ENCODE measurements around the gene S100A7.

S100A7 gene

GRCh38 chr1:153493343-153493960 is 33.0 kb upstream of the S100A7 start:
- TF ChIP-seq ELF4 (IDR thresholded peaks at IDR 0.05) (no peak), FOXM1 (IDR thresholded peaks at IDR 0.05; ENCODE audit: borderline replicate concordance) (no peak), HDGF (IDR thresholded peaks at IDR 0.05; ENCODE audit: borderline replicate concordance) (no peak), FOXA1 (IDR thresholded peaks at IDR 0.05) (no peak), FOXK2 (IDR thresholded peaks at IDR 0.05) (no peak), LEF1 (IDR thresholded peaks at IDR 0.05; ENCODE audit: borderline replicate concordance) (no peak), ZNF384 (IDR thresholded peaks at IDR 0.05) (no peak), CTBP1 (IDR thresholded peaks at IDR 0.05; ENCODE audit: borderline replicate concordance) (no peak), NFRKB (IDR thresholded peaks at IDR 0.05) (no peak), SP1 (IDR thresholded peaks at IDR 0.05) (no peak), BHLHE40 (IDR thresholded peaks at IDR 0.05; ENCODE audit: borderline replicate concordance) (no peak), TARDBP (IDR thresholded peaks at IDR 0.05) (no peak), ARNT (IDR thresholded peaks at IDR 0.05) (no peak), L3MBTL2 (conservative IDR thresholded peaks at IDR 0.05) (no peak), SUZ12 (IDR thresholded peaks at IDR 0.05) (no peak), PKNOX1 (IDR thresholded peaks at IDR 0.05) (no peak)
- no peak for DNase-seq (ENCODE audit: extremely low spot score)
- POLR2A ChIA-PET, result no interaction called here
- CTCF ChIA-PET, result interaction anchor here (2.3 to 4.7 kb wide), 4 partner anchors 8 to 141 kb away, joined by 16 to 98 read pairs (median 22); partner anchors contain the start of genes PGLYRP4 and S100A9

GRCh38 chr1:153490272-153491051 is 30.0 kb upstream of the S100A7 start:
- POLR2A ChIA-PET, result no interaction called here
- DNase-seq (ENCODE audit: extremely low spot score), result no peak
- CTCF ChIA-PET, result interaction anchor here (0.8 to 1.4 kb wide), 2 partner anchors 135 to 137 kb away, joined by 3 to 4 read pairs; no protein-coding TSS in a partner anchor
- TF ChIP-seq FOXA1 (IDR thresholded peaks at IDR 0.05), result no peak
- TF ChIP-seq SUZ12 (IDR thresholded peaks at IDR 0.05), result no peak
- no peak for TF ChIP-seq ELF4 (IDR thresholded peaks at IDR 0.05)
- TF ChIP-seq NFRKB (IDR thresholded peaks at IDR 0.05), result no peak
- no peak for TF ChIP-seq ZNF384 (IDR thresholded peaks at IDR 0.05)
- TF ChIP-seq PKNOX1 (IDR thresholded peaks at IDR 0.05), result peak; percentile 19; the same call in 1 of the 2 replicates
- TF ChIP-seq ARNT (IDR thresholded peaks at IDR 0.05), result no peak
- TF ChIP-seq LEF1 (IDR thresholded peaks at IDR 0.05; ENCODE audit: borderline replicate concordance), result no peak

GRCh38 chr1:153488731-153489130 is 28.3 kb upstream of the S100A7 start:
- DNase-seq (ENCODE audit: extremely low spot score), result no peak
- ChIA-PET CTCF (interaction anchor here (0.6 kb wide), 4 partner anchors 62 to 230 kb away, joined by 3 read pairs; no protein-coding TSS in a partner anchor), POLR2A (no interaction called here)
- TF ChIP-seq ZNF384 (IDR thresholded peaks at IDR 0.05), result no peak
- no peak for TF ChIP-seq FOXK2 (IDR thresholded peaks at IDR 0.05)
- TF ChIP-seq FOXA1 (IDR thresholded peaks at IDR 0.05), result no peak
- no peak for TF ChIP-seq NFRKB (IDR thresholded peaks at IDR 0.05)
- TF ChIP-seq LEF1 (IDR thresholded peaks at IDR 0.05; ENCODE audit: borderline replicate concordance), result no peak
- no peak for TF ChIP-seq HDGF (IDR thresholded peaks at IDR 0.05; ENCODE audit: borderline replicate concordance)
- TF ChIP-seq ARNT (IDR thresholded peaks at IDR 0.05), result no peak
- no peak for TF ChIP-seq L3MBTL2 (conservative IDR thresholded peaks at IDR 0.05)

- no peak for DNase-seq (ENCODE audit: extremely low spot score)
- CTCF ChIA-PET, result interaction anchor here (0.6 to 1.0 kb wide), 3 partner anchors 22 to 132 kb away, joined by 3 to 4 read pairs (median 3); no protein-coding TSS in a partner anchor
- POLR2A ChIA-PET, result no interaction called here
- TF ChIP-seq FOXA1 (IDR thresholded peaks at IDR 0.05), result no peak
Measured at GRCh38 chr1:153487707-153488106, 27.3 kb upstream of the S100A7 start.

GRCh38 chr1:153485863-153486262 is 25.4 kb upstream of the S100A7 start:
- no peak for DNase-seq (ENCODE audit: extremely low spot score)
- CTCF ChIA-PET, result interaction anchor here (0.9 to 2.7 kb wide), 4 partner anchors 9 to 133 kb away, joined by 3 to 22 read pairs (median 5); no protein-coding TSS in a partner anchor

GRCh38 chr1:153483776-153484175 is 23.3 kb upstream of the S100A7 start:
- ChIA-PET CTCF (interaction anchor here (2.2 to 2.7 kb wide), 2 partner anchors 11 to 17 kb away, joined by 7 to 22 read pairs; no protein-coding TSS in a partner anchor), POLR2A (interaction anchor here (0.9 kb wide), 1 partner anchor 151 kb away, joined by 3 read pairs; no protein-coding TSS in a partner anchor)
- no peak for DNase-seq (ENCODE audit: extremely low spot score)
- TF ChIP-seq NFRKB (IDR thresholded peaks at IDR 0.05), result no peak
- no peak for TF ChIP-seq ARNT (IDR thresholded peaks at IDR 0.05)
- TF ChIP-seq SP1 (IDR thresholded peaks at IDR 0.05), result no peak
- TF ChIP-seq SUZ12 (IDR thresholded peaks at IDR 0.05), result no peak
- no peak for TF ChIP-seq PKNOX1 (IDR thresholded peaks at IDR 0.05)
- TF ChIP-seq CTBP1 (IDR thresholded peaks at IDR 0.05; ENCODE audit: borderline replicate concordance), result no peak
- no peak for TF ChIP-seq HDGF (IDR thresholded peaks at IDR 0.05; ENCODE audit: borderline replicate concordance)
- TF ChIP-seq FOXK2 (IDR thresholded peaks at IDR 0.05), result no peak
- no peak for TF ChIP-seq ELF4 (IDR thresholded peaks at IDR 0.05)
- no peak for TF ChIP-seq BHLHE40 (IDR thresholded peaks at IDR 0.05; ENCODE audit: borderline replicate concordance)
- no peak for TF ChIP-seq FOXM1 (IDR thresholded peaks at IDR 0.05; ENCODE audit: borderline replicate concordance)
- TF ChIP-seq ZNF384 (IDR thresholded peaks at IDR 0.05), result no peak
- no peak for TF ChIP-seq LEF1 (IDR thresholded peaks at IDR 0.05; ENCODE audit: borderline replicate concordance)
- no peak for TF ChIP-seq L3MBTL2 (conservative IDR thresholded peaks at IDR 0.05)
- TF ChIP-seq FOXA1 (IDR thresholded peaks at IDR 0.05), result no peak
- no peak for TF ChIP-seq TARDBP (IDR thresholded peaks at IDR 0.05)

More at GRCh38 chr1:153485863-153486262, 25.4 kb upstream of the S100A7 start:
- no peak for TF ChIP-seq NFRKB (IDR thresholded peaks at IDR 0.05)
- TF ChIP-seq ARNT (IDR thresholded peaks at IDR 0.05), result no peak
- TF ChIP-seq TARDBP (IDR thresholded peaks at IDR 0.05), result no peak
- no peak for TF ChIP-seq L3MBTL2 (conservative IDR thresholded peaks at IDR 0.05)
- TF ChIP-seq LEF1 (IDR thresholded peaks at IDR 0.05; ENCODE audit: borderline replicate concordance), result no peak
- POLR2A ChIA-PET, result no interaction called here

Data from HEK293T (cell line).